NCI-H82 treated with DMSO at 0.1 percent for 48 hours (cell line): ENCODE results near the gene CTDNEP1.
A peak's percentile ranks its signal among the peaks of the same experiment; 100 is the strongest.

ENCODE experiments used
- DNase-seq: peaks from one replicate; lab custom pipeline; 2025; ENCODE audit not compliant: unreplicated experiment; lab: John Stamatoyannopoulos, UW

The CTDNEP1 gene

GRCh38 chr17:7232114-7232513 lies 19.4 kb downstream of the CTDNEP1 start:
- no peak for DNase-seq

DNA sequence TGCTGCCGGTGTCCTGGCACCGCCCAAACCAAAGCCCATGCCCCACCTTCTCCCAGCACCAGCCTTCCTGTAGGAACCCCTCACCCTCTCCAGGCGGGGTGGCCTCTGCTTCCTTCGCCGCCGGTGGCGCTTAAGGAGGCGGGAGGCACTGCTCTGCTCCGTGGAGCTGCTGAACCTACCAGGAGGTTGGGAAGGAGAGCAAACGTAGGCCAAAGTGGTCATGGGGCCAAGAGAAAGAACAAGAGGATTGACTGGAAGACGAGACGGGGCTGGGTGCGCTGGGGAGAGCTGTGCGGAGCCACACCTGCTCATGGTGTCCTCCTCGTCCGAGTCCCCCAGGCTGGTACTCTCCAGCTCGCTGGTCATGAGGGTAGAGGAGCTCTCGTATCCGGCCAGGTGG lies 22.0 kb downstream of the CTDNEP1 start:
- no peak for DNase-seq

DNA sequence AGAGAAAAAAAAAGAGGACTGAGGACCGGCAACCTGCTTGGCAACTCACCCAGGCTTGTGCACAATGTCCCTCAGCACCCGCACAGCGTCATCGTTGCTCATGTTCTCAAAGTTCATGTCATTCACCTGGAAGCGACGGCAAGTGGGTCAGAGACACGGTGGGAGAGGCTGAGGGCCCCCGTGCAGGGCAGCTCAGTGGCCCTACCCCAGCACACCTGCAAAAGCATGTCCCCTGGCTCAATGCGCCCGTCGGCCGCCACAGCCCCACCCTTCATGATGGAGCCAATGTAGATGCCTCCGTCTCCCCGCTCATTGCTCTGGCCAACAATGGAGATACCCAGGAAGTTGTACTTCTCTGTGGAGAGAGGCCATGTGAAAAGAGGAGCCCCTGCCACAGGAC lies 22.6 kb downstream of the CTDNEP1 start:
- DNase-seq: no peak

DNA sequence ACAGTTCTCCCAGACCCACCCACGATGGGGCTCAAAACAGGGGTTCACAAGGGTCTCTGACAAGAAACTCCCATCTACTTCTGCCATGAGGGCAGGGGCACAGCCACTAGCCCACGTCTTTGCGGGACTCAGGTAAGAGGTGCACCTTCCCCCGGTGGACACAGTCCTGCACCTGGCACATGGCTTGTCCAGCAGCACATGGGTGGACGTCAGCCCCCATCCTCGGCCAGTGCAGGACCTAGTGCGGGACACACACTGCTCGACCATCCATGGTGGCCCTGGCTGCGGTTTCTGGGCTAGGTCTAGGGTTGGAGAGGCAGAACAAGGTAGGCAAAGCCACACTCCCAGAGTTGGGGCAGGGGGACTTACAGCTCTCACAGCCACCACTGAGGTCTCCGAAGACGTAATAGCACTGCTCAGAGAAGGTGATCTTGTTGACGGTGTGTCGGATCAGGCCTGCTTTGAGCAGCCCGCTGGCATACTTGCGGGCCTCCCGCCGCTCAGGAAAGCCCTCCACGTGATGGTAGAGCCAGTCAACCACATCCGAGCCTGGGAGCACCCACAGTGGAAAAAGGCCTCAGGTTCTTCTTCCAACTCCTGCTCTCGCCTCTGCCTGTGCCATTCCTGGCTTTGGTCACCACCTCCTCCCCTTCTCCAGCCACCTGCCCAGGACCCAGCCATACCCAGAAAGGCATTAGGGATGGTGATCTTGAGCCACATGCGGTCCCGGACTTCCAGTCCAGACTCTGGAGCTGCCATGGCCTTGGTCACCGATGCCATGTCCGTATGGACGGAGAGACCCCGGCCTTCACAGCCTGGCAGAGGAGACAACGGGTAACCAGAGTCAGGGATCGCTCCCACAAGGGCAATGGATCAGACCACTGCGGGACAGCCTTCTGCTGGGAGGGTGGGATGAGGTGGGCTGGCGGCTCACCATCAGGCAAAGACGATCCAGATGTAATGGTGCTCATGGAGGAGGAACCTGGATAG lies 24.5 kb downstream of the CTDNEP1 start:
- no peak for DNase-seq

DNA sequence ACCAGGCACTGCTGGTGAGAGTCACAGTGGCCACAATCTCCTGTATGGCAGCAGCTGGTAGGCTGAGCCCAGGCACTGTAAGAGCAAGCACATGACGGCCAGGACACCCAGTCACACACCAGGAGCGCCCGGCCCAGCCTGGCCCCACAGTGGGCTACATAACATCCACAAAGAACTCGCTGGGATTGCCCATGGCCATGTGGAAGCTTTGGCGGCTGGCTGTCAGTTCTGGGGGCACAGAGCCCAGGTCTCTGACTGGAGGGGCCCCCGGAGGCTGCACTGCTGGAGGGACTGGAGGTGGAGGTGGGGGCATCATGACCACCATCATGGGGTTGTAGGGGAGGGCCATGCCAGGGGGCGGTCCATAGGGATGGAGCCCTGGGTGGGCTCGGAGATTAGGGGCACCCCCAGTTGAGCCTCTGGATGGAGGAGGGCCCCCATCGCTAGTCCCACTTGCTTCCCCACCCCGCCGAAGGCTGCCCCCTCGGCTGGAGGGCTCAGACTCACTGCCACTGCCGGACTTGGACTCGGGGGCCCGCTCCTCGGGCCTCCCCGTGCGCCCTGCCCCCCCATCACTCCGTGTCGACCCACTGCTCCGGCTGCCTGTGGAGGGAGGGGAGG lies 25.7 kb downstream of the CTDNEP1 start:
- DNase-seq: no peak

- DNase-seq: no peak
Observed at GRCh38 chr17:7224661-7225111, 26.8 kb downstream of the CTDNEP1 start.

DNA sequence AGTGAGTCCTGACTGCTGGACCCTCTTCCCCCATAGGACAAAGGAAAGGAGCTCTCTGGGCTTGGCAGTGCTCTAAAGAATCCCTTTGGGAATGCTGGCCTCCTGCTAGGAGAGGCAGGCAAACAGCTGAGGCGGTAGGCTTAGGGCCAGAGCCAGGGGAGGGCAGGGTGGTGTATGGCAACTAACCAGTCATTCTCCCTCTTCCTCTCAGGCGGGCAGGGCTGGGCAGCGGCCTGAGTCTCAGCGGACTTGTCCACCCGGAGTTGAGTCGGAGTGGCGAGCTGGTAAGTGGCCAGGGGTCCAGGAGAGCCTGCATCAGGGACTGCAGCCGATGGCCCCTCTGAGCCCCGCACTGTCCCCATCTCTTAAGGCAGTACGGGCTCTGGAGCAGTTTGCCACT lies 27.4 kb downstream of the CTDNEP1 start:
- no peak for DNase-seq

DNA sequence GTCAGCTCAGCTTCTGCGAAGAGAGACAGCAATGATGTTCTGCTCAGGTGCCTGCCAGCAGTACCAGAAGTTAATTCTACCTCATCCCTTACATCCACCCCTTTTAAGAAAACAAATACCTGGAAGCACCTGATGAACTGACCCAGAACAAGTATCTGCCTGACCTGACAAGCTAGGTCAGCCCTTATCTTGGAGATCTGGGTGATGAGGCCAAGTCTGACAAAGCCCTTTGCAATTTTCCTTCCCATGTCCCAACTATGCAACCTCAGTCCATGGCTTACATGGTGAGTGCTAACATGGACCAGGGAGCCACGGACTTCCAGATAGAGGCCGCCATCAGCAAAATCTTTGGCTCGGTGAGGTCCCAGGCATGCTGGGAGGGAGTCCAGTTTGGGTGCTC lies 28.2 kb downstream of the CTDNEP1 start:
- no peak for DNase-seq

GRCh38 chr17:7222972-7223292 lies 28.6 kb downstream of the CTDNEP1 start:
- DNase-seq: no peak

GRCh38 chr17:7222093-7222971 lies 29.2 kb downstream of the CTDNEP1 start:
- no peak for DNase-seq

GRCh38 chr17:7221278-7222092 lies 30.0 kb downstream of the CTDNEP1 start:
- no peak for DNase-seq

GRCh38 chr17:7220593-7221277 lies 30.8 kb downstream of the CTDNEP1 start:
- no peak for DNase-seq

DNA sequence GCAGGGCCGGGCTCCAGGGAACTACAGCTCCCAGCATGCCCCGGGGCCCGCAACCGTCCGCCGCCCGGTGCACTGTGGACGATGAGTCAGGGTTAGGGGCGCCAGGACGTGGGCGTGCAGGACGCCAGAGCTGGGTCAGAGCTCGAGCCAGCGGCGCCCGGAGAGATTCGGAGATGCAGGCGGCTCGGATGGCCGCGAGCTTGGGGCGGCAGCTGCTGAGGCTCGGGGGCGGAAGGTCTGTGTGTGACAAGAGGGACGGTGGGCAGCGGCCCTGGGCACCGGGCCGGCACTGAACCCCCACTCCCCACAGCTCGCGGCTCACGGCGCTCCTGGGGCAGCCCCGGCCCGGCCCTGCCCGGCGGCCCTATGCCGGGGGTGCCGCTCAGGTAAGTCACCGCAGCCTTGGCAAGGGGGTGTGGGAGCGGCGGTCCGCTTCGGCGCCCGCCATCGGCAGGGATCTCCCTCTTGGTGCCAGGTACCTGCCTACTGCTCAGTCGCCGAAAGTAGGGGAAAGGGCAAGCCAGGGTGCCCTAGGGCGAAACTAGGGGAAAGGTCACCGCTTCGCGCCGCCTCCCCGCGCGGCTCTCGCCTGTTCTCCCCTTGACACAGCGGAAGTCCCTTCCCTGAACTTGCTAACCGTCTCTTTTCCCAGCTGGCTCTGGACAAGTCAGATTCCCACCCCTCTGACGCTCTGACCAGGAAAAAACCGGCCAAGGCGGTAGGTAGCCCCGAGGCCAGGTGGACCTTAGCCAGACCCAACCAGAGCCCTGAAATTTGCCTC lies 31.5 kb downstream of the CTDNEP1 start, which contains the start of the genes ACADVL and DLG4:
ACADVL (plus strand) TSS at position 127 of the 781 bp plus-strand sequence; CDS start at position 174, 47 bp downstream.
DLG4 (minus strand) TSS at position 25 of the 781 bp plus-strand sequence.
- peak; percentile 60 for DNase-seq

DNA sequence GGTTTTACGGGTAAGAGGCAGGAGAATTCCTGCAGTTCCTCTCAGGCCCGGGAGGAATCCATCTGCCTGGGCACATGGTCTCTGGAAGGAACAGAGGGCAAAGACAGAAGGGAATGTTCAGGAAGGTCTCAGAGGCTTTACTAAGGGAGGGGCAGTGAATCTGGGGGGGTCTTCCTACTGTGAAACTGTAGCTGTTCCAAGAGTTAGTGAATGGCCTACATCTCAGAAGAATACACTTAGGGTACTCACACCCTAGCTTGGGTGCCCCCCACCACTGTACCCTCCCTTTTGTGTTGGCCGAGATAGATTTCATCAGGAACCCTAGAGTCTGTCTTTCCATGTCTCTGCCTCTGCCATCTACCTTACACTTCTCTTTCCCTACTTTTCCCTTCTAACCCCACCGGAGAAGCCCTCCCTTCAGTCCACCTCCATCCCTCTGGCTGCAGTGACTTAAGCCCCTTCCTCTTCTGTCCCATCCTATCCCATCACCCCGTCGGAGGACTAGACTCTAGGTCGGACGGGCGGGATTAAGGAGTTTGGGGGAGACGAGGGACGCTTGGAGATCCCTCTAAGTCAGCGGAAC lies 32.2 kb downstream of the CTDNEP1 start:
- no peak for DNase-seq

- peak; percentile 90 for DNase-seq
Observed at GRCh38 chr17:7218758-7219157, 32.8 kb downstream of the CTDNEP1 start.

- no peak for DNase-seq
Observed at GRCh38 chr17:7218166-7218565, 33.4 kb downstream of the CTDNEP1 start.

GRCh38 chr17:7217113-7217987 lies 34.2 kb downstream of the CTDNEP1 start:
- peak; percentile 51 for DNase-seq
